HG02840 (cell line): ENCODE results near the gene PCK2.

ENCODE experiments used
- ATAC-seq: cut with Tn5 transposase; IDR thresholded peaks from one replicate; pipeline ENCODE4 v1.9.1; 2021; ENCODE audit warnings: mild to moderate bottlenecking, moderate library complexity, moderate number of reproducible peaks; ENCODE audit not compliant: unreplicated experiment, low FRiP score

The PCK2 gene

GRCh38 chr14:24060984-24061913, 32.9 kb upstream of the PCK2 start:
- ATAC-seq, result no peak

DNA sequence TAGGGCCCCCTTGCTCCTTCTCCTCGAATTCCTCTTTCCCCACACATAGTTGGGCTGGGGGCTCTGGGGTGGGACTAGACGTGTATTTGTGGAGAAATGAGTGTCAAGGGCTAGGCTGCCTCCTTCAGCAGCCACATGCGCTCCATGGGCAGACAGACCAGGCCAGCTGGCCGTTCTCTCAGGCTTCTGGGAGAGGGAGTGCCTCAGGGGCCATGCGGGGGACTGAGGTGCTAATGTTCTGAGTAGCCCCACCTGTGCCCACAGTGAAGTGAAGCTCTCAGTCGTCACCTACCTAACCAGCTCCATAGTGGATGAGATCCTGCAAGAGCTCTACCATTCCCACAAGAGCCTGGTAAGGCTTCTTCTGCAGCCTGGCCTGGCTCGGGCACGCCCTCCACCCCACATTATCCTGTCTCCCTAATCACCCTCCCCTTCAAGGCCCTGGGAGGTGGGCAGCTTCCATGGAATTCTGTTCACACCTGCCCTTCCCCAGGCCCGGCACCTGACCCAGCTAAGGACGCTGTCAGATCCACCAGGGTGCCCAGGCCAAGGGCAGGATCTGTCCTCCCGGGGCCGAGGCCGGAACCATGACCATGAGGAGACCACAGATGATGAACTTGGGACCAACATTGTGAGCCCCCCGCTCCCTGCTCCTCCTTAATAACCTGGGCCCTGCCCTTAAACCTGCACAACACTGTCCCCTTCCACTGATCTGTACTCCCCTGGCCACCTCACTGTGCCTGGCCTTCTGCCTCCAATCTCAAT, 31.7 kb upstream of the PCK2 start:
- no peak for ATAC-seq

DNA sequence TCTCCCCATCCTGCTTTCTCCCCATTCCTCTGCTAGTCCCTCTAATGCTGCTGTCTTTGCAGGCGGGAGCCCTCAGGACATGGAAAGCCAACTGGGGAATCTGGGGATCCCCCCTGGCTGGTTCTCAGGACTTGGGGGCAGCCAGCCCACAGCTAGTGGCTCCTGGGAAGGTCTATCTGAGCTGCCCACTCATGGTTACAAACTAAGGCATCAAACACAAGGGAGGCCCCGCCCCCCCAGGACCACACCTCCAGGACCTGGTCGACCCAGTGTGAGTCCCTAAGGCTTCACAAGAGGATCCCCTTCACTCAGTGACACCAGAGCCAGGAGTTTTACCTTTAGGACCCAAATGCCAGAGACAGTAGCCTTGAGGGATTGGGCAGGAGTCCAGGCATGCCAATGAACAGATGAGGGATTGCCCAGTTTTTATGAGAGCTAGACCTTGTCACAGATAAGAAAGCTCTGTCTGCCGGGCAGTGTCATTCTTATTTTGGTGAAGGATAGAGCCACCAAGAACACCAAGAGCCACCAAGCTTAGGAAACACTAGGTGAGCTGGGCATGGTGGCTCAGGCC, 30.8 kb upstream of the PCK2 start:
- no peak for ATAC-seq

DNA sequence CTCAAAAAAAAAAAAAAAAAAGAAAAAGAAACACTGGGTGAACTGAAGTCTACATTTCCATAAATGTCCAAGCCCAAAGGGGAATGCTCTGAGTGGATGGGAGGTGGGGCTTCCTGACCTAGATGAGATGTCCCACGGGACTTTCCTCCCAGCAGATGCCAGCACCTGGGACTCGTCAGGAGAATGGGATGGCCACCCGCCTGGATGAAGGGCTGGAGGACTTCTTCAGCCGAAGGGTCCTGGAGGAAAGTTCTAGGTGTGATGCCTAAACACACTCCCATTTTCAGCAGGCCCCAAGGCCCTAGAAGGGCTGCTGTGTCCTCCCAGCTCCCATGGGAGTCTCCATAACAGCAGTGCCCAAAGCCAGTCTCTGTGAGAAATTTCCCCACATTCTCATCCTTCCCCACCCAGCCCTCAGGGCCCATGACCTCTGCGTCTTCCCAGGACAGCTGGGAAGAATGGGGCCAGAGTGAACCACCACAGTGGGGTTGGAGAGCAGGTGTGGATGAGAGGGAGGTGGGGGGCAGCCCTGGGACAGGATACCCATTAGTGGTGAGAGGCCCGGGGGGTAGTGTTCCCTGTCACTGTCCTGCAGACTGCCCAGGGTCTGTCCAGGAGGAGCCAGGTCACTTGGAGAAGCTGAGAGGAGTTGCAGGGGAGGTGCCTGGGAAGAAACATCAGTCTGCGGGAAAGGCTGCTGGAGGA, 29.9 kb upstream of the PCK2 start:
- no peak for ATAC-seq

- no peak for ATAC-seq
Observed at GRCh38 chr14:24064856-24065255, 29.3 kb upstream of the PCK2 start.

DNA sequence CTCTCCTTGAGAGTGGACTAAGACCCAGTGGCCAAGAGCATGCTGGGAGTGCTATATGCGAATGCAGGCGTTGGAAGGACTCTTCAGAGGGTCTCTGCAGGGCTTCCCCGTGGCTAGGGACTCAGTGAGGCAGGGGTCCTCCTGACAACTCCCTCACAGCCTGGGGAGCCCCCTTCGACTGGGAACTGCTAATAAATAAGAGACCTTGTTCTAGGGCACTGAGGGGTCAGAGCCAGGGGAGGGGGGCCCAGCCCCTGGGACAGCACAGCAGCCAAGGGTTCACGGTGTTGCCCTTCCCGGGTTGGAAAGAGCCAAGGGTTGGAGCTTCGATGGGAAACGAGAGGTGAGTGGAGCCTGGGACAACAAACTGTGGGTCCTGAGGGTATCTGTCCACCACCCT, 28.7 kb upstream of the PCK2 start:
- ATAC-seq, result no peak

- ATAC-seq, result no peak
Observed at GRCh38 chr14:24066496-24067132, 27.5 kb upstream of the PCK2 start.

DNA sequence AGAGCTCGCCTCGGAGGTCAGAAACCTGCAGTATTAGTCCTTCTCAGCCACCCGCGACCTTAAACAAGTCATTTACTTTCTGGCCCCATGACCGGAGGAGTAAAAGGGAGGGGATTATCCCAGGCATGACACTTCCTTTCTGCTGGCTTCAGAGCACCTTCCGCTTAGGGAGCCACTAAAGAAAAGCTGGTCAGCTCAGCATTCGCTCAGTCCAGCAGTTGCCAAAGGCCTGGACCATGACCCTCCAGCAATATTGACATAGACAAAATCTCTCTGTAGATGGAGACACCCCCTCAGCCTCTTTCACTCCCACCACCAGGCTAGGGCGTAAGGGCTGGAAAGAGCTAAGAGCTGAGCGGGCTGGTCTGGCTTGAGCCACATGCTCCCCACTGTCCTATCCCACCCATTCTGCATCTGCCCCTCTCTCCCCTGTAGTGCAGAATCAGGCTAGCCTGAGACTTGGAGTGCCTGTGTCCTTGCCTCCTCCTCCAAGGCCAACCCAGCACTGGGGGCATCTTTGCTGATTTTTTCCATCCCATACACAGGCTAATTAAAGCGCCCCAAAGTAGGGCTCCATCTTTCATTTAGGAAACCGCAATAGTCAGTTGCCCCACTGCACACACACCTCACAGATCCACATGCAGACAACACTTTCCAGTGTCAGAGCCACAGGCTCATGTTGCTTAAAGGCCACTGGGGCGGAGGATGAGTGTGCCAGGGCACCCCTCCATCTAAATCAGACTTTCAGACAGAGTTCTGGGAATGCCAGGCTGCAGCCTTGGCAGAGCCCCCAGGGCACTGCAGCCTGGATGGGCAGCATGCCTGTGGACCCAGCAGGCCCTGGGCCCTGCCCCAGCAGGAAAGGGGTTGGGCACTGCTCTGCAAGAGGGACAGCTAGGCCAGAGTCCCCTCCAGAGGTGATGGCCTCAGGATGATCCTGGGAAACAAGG, 26.7 kb upstream of the PCK2 start:
- no peak for ATAC-seq

GRCh38 chr14:24068711-24069410, 25.2 kb upstream of the PCK2 start:
- ATAC-seq, result no peak

DNA sequence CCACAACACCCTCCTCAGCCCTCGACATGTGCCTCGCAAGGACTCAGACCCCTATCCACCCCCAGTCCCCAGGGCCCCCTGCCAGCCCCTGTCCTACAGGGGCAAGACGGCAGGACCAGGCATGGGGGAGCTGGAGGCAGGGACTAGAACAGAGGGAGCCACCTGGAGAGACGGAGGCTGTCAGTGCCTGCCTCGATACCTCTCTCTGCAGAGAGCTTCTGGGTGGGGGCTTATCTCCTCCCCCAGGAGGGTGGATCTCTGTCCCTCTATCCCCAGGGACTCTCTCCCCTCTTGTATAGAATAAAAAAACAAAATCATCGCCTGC, 24.7 kb upstream of the PCK2 start:
- ATAC-seq, result no peak

DNA sequence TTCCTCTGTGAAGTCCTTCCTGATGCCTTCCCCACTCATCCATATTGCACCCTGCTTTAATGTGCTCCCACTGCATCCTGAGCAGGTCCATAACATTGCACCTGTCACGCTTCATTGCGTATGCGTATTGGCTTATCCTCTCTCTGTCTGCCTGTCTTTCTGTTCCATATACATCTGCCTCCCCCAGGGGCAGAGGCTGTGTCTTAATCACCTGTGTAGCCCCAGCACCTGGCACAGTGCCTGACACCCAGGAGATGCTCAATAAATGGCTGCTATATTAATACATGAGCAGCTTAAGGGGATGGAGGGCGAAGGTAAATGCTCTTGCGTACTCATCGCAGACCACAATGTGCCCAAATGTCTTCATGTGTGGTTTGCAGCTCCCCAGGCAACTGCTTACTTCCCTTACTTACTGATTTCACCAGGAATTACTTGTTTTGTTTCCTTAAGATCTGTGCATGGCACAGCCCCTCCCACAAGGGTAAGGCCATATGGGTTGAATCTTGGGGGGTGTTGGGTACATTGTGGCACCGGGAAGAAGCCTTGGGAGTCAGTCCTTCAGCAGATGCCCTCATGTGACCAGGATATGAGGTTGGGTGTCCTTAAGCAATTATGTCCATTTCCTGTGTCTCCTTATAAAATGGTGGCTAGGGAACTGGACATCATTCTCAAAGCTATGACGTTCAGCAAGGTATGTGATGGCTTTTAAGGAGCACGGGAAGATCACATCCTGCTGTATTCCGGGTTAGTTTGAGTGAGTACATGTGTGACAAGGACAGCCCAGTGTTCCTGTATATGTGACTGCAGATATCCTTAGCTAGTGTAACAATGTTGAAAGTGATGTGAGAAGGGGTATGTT, 23.6 kb upstream of the PCK2 start:
- ATAC-seq, result no peak

DNA sequence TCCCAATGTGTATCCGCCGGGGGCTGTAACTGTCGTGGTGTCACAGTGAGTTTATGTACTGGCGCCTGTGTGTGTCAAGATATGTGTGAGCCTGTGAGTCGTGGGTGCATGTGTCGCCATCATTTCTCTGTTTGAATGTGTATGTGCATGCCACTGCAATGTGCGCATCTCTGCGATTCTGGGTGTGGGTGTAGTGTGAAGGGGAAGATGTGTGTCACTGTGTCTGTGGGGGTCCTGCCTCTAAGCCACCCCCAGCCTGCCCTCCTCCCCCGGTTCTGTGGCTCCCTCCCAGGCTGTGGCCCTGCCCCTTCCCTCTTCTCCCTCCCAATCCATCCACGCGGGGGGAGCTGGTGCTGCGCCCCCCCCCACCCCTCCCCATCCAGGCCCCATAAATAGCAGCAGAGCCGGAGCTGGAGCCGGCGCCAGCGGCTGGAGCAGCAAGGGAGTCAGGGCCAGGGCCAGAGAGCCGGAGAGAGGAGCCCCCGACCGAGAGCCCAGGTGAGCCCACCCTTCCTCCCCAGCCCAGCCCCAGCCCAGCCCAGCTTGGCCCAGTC, 22.9 kb upstream of the PCK2 start, which contains the start of gene CPNE6:
Gene CPNE6, plus strand, starts transcription at position 419 of the 554 bp plus-strand sequence. CDS start 1,375 bp downstream, outside the sequence.
- ATAC-seq, result no peak

DNA sequence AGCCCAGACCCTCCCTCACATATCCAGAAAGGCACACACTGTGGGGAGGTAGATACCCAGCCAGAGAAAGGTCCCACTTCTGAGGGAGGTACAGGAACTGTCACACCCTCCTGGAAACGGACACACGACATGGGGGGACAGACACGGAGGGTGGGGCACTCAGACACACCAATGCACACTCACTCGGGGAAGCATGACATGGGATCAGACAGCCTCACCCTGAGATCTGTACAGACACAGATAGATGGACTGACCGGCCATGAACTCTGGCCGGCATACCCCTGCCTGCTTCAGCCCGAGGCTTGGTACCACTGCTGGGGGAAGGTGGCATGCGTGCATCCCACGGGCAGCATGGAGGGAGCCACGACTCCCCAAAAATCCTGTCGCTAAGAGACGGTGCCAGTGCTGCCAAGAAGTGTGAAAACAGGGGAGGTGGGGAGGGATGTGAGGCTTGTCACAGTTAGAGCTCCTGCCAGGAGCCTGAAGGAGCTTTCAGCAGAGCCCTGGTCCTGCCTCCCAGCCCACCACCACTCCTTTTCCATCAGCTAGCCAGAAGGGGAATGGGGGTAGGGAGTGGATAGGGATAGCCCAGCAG, 22.2 kb upstream of the PCK2 start:
- ATAC-seq, result no peak

DNA sequence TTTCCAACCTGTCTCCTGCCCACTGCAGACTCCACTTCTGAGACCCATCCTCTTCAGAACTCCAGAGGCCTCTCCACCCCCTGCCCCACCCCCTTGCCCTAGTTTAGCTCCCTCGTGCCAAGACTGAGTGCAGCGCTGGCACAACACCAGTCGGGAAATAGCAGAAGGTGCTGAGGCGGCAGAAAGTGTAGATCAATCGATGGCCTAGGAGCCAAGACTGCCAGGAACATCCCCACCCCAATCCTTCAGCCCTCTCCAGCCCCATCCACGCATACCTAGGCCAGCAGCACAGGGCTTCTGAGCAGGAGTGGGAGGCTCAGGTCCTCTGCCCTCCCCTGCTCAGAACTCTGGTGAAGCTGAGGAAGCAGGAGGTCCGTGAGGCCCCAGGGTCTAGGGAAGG, 21.7 kb upstream of the PCK2 start:
- ATAC-seq, result no peak

DNA sequence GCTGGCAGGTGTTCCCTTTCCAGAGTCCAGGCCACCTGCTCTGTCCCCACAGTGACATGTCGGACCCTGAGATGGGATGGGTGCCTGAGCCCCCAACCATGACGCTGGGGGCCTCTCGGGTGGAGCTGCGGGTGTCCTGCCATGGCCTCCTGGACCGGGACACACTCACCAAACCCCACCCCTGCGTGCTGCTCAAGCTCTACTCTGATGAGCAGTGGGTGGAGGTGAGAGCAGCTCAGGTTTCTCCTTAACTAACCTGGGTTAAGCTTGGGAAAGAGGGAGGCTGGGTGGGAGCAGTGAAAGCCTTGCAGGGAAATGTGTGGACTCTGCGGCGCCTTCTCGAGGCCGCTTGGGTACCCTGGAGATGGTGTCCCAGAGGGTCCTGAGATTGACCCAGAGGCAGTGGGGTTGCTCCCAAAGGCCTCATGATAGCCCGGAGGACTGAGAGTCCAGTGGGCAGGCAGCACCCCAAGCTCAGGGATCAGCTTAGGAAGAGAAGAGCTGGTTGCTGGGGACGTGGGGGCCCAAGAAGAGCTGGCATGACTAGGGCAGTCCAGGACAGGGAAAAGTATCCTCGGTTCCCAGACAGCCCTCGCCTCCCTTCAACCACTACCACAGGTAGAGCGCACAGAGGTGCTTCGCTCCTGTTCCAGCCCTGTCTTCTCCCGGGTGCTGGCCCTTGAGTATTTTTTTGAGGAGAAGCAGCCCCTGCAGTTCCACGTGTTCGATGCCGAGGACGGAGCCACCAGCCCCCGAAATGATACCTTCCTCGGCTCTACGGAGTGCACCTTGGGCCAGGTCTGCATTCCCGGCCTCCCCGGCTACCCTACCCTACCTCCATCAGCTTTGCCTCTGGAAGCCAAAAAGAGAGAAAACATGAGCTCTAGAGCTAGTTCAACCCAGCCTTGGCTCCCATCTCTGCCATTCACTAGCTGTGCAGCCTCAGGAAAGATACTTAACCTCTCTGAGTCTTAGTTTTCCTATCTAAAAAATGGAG, 20.9 kb upstream of the PCK2 start:
- ATAC-seq, result no peak
